GM12875 (cell line): ENCODE results near the gene HCAR1.

Source experiments
- H3K4me3 ChIP-seq: one replicate; pipeline ENCODE4 v1.5.1; 2011; ENCODE audit warnings: low read depth, low read length, control low read depth
- CTCF ChIP-seq: IDR thresholded peaks from 2 replicates; pipeline ENCODE4 v1.5.1; 2011; ENCODE audit warnings: low read depth, mild to moderate bottlenecking, control low read depth, inconsistent platforms, low read length, moderate library complexity, borderline replicate concordance; ENCODE audit not compliant: insufficient read depth

HCAR1 gene

DNA sequence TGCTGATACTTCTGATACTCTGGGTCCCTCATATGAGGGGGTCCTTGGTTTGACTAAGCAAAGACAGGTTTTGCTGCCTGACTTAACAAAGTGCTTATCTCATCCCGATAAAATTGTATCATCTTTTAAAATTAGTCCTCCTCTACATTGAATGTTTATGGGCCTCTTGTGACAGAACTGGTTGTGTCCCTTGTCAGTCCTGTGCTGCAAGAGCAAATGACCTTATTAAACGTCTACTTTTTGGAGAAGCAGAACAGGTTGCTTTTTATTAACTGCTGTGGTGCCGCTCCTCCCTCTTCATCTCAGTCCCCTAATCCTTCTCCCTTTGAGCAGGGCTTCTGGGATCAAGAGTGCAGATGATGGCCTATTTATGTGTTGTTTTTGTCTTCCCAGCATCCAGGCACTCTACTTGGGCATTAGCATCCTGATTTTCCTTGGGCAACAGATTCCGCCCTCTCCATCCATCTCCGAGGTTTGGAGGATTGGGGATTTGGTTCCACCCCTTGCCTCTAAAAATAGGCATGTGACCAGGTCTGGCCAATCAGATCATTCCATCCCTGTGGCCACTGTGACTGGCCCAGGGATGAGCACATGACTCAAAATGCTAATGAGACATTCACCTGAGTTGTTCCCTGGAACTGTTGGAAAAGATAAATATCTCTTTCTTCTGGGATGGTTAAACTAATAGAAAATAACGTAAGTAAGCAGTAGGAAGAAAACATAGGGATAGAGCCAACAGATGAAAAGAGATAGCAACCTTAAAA, 19.1 kb upstream of the HCAR1 start:
- TF ChIP-seq CTCF: no peak
- H3K4me3 ChIP-seq: no peak overlapping the region

DNA sequence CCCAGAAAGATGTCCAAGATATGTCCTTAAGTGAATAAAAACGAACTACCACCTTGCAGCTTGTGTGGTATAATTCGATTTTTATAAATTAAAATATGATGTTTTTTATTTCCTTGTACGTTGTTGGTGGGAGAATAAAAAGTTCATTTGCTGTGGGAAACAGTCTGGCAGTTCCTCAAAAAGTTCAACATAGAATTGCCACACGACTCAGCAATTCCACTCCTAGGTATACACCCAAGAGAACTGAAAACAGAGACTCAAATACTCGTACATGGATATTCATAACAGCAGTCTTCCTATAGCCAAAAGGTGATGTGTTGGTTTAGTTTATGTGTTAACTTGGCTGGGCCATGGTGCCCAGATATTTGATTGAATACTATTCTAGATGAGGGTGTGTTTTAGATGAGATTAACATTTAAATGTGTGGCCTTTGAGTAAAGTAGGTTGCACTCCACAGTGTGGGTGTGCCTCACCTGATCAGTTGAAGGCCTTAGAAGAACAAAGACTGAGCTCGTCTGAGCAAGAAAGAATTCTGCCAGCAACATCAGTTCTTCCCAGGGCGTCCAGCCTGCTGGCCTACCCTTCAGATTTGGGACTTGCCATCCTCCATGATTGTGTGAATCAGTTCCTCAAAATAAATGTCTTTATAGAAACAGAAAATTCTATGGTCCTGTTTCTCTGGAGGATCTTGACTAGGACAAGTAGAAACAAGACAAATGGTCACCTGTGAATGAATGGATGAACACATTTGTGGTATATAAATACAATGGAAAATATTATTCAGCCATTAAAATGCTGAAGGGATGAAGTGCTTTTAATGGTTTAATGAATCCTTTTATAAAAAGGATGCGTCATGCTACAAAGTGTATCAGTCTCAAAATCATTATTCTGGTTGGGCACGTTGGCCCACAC, 16.8 kb upstream of the HCAR1 start:
- TF ChIP-seq CTCF: no peak
- H3K4me3 ChIP-seq: no peak overlapping the region

DNA sequence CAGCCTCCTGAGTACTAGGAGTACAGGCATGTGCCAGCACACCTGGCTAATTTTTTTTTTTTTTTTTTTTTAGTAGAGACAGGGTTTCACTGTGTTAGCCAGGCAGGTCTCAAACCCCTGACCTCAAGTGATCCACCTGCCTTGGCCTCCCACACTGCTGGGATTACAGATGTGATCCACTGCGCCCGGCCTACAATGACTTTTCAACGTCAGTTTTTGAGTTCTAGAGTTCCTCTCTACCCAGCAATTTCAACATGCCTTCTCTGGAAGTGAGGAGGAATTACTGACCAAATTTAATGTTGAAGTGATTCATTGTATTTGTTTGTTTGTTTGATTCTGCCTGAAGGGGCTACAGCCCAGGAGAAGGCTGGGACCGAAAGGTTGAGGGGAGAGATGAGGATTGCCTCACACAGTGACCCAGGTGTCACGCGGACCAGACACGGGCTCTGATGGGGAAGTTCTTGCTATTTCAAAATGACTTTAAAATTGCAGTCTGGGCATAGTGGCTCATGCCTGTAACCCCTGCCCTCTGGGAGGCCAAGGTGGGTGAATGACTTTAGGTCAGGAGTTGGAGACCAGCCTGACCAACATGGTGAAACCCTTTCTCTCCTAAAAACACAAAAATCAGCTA, 13.4 kb upstream of the HCAR1 start:
- TF ChIP-seq CTCF: no peak
- H3K4me3 ChIP-seq: no peak overlapping the region

DNA sequence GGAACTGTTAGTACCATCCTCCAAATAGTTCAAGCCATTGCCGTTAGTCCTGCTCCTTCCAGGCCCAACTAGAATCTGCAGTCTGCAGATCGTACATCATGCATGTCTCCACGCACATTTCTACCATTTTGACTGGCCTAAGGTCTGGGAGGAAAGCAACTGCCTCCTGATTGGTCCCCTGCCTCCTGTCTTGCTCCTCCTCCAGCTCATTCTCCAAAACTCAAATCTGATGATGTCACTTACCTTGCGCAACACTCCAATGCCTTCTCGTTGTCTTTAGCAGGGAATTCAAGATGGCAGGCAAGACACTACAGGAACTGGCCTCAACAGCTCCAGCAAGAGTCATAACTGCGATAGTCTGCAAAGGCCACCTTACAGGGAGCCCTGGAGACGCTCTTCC, 9.7 kb upstream of the HCAR1 start:
- TF ChIP-seq CTCF: no peak
- no peak overlapping the region for H3K4me3 ChIP-seq

GRCh38 chr12:122738571-122738970, 7.9 kb upstream of the HCAR1 start:
- no peak for TF ChIP-seq CTCF
- no peak overlapping the region for H3K4me3 ChIP-seq

- H3K4me3 ChIP-seq: no peak overlapping the region
- no peak for TF ChIP-seq CTCF
These were observed 2.0 kb upstream of the HCAR1 start for GRCh38 chr12:122732611-122733010.
